Measurements from ENCODE around the gene SPATA18.

DNA sequence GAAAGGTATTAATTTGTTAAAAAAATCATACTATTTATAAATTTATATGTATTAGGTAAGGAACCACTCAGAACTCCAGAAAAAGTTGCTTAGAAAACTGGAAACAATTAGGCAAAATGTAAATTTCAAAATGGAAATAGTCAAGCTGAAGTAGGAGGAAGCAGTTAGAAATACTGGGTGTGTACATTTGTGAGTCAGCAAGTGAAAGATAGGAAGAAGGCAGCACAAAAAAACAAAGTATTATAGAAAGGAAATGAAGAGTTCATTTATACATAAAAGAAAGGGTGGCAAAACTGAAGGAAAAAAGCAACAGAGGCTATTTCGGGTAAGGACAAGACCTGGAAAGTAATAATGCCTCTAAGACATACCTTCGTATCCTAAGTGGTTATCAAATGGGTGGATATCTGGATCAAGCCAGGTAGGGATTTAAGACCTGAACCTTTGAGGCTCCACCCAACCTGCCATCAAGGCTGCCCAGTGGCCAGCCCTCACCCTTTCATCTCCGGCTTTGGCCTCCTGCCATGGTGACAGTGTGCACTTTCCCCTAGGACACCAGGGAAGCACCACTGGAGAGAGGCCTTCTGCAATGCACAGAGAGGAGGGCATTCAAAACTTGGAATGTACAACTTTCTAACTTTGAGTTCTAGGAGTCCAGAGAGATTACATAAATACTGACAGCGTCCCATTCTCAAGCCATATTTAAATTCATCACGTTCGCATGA is 31.0 kb upstream of the SPATA18 start, which contains the start of gene LRRC66:
- TF ChIP-seq, protein P1, sequence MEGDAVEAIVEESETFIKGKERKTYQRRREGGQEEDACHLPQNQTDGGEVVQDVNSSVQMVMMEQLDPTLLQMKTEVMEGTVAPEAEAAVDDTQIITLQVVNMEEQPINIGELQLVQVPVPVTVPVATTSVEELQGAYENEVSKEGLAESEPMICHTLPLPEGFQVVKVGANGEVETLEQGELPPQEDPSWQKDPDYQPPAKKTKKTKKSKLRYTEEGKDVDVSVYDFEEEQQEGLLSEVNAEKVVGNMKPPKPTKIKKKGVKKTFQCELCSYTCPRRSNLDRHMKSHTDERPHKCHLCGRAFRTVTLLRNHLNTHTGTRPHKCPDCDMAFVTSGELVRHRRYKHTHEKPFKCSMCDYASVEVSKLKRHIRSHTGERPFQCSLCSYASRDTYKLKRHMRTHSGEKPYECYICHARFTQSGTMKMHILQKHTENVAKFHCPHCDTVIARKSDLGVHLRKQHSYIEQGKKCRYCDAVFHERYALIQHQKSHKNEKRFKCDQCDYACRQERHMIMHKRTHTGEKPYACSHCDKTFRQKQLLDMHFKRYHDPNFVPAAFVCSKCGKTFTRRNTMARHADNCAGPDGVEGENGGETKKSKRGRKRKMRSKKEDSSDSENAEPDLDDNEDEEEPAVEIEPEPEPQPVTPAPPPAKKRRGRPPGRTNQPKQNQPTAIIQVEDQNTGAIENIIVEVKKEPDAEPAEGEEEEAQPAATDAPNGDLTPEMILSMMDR (IDR thresholded peaks at IDR 0.05; ENCODE audit: insufficient read depth, low read length): no peak
- TF ChIP-seq, protein P2, sequence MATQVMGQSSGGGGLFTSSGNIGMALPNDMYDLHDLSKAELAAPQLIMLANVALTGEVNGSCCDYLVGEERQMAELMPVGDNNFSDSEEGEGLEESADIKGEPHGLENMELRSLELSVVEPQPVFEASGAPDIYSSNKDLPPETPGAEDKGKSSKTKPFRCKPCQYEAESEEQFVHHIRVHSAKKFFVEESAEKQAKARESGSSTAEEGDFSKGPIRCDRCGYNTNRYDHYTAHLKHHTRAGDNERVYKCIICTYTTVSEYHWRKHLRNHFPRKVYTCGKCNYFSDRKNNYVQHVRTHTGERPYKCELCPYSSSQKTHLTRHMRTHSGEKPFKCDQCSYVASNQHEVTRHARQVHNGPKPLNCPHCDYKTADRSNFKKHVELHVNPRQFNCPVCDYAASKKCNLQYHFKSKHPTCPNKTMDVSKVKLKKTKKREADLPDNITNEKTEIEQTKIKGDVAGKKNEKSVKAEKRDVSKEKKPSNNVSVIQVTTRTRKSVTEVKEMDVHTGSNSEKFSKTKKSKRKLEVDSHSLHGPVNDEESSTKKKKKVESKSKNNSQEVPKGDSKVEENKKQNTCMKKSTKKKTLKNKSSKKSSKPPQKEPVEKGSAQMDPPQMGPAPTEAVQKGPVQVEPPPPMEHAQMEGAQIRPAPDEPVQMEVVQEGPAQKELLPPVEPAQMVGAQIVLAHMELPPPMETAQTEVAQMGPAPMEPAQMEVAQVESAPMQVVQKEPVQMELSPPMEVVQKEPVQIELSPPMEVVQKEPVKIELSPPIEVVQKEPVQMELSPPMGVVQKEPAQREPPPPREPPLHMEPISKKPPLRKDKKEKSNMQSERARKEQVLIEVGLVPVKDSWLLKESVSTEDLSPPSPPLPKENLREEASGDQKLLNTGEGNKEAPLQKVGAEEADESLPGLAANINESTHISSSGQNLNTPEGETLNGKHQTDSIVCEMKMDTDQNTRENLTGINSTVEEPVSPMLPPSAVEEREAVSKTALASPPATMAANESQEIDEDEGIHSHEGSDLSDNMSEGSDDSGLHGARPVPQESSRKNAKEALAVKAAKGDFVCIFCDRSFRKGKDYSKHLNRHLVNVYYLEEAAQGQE (IDR thresholded peaks at IDR 0.05; ENCODE audit: insufficient replicate concordance, low read depth): no peak
- no peak for TF ChIP-seq GABPA (IDR thresholded peaks at IDR 0.05; ENCODE audit: low read depth)

Data from HL-60 (cell line).